ENCODE results near the gene ALOX5. TPM values are rescaled to one million over a fixed set of nuclear protein-coding genes. Genes with fewer than 3 reads are reported as not detected.
A peak's percentile ranks its signal among the peaks of the same experiment; 100 is the strongest.

Gene ALOX5
- polyA plus RNA-seq, 1 donor: 1.9 TPM

GRCh38 chr10:45444022-45444421 lies 70.0 kb downstream of the ALOX5 start:
- no peak for DNase-seq

- no peak for DNase-seq
These were observed 71.2 kb downstream of the ALOX5 start for GRCh38 chr10:45444976-45445898.

DNA sequence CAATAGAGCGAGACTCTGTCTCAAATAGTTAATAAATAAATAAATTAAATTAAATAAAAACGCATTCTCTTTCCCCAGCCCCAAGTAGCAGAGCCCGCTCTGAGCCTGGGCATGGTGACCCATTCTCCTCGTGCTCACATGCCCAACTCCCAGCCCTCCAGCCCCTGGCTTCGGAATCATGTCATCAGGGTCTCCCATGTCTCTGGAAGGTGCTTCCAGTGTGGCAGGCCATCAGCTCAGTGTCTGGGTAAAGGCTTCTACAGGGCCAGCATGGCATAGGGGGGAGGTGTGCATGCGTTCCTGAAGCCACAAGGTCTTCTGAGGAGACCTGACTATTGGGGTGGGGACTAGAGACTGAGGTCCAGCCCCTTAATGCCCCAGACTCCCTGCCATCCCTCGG lies 72.8 kb downstream of the ALOX5 start:
- no peak for DNase-seq

GRCh38 chr10:45447416-45447815 lies 73.4 kb downstream of the ALOX5 start:
- no peak for DNase-seq

DNA sequence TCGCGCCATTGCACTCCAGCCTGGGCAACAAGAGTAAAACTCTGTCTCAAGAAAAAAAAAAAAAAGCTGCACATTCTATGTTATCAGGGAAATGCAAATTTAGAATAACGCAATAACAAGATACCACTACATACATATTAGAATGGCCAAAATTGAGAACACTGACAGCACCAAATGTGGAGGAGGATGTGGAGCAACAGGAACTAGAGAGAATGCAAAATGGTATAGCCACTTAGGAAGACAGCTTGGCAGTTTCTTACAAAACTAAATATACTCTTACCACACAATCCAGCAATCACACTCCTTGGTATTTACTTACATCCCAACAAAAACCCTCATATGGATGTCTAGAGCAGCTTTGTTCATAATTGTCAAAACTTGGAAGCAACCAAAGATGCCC lies 76.8 kb downstream of the ALOX5 start:
- no peak for DNase-seq

GRCh38 chr10:45451407-45451806 lies 77.4 kb downstream of the ALOX5 start:
- no peak for DNase-seq

DNA sequence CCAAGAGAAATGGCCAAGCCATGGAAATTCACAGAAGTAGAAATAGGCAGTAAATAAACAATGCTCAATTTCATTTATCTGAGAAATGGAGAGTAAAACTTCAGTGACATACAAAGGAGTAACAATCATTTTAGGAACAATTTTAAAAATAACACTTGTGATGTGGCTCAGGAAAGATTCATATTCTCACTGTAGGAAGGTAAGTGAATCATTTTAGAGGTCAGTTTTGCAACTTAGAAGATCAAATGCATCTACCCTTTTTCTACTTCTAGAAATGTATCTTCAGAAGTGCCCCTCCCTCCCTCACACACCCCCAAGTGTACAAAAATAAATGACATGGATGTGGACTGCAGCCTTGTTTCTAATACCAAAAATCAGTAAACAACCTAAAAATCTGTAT lies 78.3 kb downstream of the ALOX5 start:
- DNase-seq: no peak

DNA sequence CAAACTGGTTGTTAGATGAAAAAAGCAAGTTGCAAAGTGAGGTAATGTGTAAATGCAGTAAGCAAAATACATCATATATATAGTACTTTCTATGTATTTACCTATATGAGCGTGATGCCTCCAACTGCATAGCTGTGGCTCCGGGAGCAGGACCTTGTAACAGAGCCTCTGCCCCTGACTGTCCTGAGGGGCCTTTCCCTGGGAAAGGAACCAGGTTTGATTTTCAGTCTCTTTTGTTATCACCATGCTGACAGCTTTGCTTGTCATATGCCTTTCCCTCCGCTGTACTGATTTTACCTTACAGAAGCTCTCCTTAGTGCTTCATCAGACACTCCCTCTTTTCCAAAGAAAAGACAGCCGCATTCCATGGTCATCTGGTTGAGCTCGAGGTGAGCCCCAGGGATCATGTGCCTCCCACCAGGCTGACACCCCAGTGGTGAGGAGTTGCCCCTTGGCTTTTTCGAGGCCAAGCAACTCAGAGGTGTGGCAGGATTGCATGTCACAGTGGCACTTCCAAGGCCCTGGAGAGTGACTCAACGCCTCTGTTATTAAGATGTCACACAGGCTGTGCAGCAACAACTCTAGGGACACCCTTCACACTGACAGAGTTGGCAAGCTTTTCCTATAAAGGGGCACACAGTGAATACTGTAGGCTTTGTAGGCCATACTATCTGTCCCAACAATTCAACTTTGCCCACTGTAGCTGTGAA lies 78.9 kb downstream of the ALOX5 start:
- DNase-seq: no peak

GRCh38 chr10:45453639-45454255 lies 79.7 kb downstream of the ALOX5 start:
- DNase-seq: no peak

GRCh38 chr10:45454262-45454661 lies 80.2 kb downstream of the ALOX5 start:
- DNase-seq: no peak

GRCh38 chr10:45454859-45455258 lies 80.8 kb downstream of the ALOX5 start:
- DNase-seq: no peak

- DNase-seq: no peak
These were observed 82.2 kb downstream of the ALOX5 start for GRCh38 chr10:45456233-45456632.

DNA sequence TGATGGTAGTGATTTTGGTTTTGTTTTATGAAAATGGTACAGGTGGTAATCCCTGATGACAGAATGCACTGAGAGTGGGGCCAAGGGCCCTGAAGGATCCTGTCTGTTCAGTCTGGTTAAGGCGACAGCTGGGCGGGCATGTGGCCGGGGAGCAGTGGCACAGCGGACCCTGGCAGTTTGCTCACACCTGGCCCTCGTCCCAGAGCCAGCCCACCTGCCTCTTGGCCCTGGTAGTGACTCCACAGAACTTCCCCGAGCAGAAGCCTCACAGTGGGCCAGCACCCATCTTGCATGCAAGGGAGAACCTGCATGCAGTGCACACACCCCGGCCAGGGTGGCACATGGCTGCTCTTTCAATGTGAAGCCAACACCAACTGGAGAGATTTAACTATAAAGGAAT lies 82.8 kb downstream of the ALOX5 start:
- no peak for DNase-seq

DNA sequence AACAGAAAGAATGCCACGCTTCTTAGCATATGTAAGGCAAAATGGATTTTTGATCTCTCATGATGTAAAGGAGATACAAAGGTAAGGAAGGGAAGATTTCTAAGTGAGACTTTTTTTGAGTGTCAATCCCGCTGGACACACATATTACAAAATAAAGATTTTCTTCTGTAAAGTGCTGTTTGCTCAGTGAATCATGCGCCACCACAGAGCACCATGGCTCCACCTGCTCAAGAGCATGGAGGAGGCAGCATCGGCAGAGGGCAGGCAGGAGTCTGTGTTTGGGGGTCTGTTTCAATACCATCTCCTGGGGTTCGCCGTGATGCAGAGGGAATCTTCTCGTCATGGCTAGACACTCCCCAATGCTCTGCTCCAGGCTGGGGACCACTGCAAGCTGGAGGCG lies 83.5 kb downstream of the ALOX5 start:
- no peak for DNase-seq

DNA sequence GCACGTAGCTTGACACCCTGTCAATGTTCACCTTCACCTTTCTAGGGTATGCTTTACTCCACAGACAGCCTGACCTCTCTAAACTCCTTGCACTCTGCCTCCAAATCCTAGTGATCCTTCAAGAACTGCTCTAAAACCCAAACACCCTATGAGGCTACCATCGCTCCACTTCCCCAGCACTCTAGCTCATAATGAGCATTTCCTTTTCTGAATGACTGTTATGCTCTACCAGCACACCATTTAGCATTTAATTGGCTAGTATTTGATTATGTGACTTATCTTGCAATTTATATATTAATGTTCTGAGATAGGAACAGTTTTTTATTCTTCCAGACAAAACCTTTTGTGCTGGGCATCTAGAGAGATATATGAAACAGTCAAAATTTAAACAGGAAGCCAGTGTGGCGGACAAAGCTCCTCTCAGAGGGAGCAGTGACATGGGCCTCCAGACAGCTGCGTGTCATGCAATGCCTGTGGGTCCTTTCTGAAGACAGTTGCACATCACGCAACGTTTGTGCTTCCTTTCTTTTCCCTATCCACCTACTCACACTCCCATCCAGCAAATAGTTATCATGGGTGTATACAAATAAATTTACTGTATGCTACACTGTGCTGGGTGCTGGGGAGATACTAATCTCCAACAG lies 86.3 kb downstream of the ALOX5 start:
- DNase-seq: no peak

DNA sequence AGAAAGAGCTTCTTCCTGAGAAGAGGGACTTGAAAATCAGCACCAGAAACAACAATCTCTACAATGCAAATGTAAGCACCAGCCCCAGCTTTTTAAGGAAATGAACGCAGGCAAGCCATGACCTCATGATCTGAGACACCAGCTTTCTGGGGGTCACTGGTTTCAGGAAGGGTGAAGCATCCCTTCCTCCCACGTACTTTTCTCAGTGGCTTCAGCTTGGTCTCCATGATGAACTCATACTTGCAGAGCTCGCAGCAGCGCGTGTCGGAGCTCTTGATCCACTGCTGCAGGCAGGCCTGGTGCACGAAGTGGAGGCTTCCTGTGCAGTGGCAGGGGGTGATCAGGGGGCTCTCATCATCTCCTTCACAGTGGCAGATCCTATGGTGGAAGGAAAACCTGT lies 87.0 kb downstream of the ALOX5 start:
- no peak for DNase-seq

DNA sequence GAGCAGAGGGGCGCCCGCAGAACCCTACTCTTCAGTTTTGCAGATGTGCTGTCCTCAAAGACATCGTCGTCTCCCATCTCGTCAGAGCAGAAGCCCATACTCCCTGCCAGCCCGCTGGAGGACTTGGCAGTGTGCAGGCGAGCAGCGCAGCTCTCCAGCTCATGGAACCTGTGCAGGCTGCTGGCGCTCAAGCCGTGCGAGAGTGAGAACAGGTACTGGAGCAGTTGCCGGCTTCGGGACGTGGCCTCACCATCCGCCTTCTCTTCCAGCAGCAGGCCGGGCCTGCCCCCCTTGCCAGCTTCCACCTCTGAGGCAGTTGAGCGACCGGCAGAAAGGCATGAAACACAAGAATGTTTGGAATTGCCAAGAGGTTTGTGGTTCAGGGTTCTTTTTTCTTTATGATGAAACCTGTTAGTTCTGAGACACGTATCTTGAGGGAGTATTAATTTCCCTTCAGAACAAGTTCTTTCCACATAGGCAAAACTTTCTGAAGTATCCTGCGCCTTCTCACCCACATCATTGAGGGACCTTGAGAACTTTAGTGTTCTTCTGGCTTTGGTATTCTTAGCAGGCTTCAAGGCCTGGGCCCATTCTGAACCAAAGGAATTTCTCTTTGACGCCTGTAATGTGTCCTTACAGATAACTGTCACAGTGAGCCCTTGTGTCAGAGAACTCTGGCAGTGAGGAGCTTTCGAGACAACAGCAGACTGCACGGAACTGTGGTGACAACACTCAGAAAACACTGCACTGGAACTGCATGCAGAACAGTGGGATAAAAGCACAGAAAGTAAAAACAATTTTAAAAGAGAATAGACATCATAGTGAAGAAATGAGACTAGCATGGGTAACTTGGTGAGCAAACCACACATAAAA lies 89.5 kb downstream of the ALOX5 start:
- DNase-seq: no peak

GRCh38 chr10:45464958-45465567 lies 91.0 kb downstream of the ALOX5 start:
- peak; percentile 77 for DNase-seq

DNA sequence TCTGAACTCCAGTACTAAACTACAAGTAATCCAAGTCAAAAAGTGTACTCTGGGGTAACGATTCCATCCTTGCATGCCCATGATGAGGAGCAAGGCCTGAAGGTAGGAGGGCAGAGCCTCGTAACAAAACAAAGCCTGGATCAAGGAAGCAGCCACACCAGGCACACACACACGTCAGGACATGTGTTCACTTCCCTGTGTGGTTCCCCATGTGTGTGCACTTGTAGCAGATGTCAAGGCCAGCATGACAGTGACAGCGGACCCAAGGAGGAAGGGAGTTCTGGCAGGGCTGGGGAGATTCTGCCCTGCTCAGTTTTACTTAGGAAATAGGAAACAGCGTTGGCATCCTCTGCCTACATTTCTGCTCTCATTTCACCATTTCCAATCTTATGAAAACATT lies 92.8 kb downstream of the ALOX5 start:
- no peak for DNase-seq

DNA sequence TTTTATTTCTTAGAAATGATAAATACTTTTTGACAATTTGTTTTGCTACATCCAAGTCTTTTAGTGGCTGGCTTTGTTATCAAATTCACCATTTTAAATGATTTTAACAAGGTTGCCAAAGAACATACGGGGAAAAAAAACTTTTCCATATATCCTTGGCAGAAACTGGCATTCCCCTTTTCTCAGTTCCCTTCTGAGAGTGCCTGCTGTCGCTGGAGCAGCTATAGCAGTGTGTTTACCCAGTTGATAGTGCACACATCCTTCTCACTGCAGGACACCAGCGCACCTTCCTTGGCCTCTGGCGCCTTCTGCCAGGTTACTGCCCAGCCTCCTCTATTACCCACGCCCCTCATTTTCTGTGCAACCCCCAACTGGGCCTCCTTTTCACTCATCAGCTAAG lies 94.1 kb downstream of the ALOX5 start:
- DNase-seq: no peak
